Testis (tissue), 2 donors: Measurements from ENCODE around the gene SRGAP2.
"Not testable (repeated sequence)": the region's sequence is repeated elsewhere in the genome, so short reads cannot be mapped to it uniquely, and the experiment has no call there.

Experiments
- CTCF ChIP-seq, 3 experiments: fragments of 450-650 bp in 2 of 3; fragments of 200-600 bp in 1 of 3; sonication (generic) in 1 of 3; IDR thresholded peaks; one replicate each; pipeline ENCODE4 v1.5.1; 2016 to 2019; ENCODE audit warnings: antibody characterized with exemption in 3 of 3, mild to moderate bottlenecking in 2 of 3, moderate library complexity in 1 of 3
- POLR2A ChIP-seq: fragments of 450-650 bp; IDR thresholded peaks from one replicate; pipeline ENCODE4 v1.6.1; 2017; ENCODE audit warnings: antibody characterized with exemption, mild to moderate bottlenecking, moderate library complexity

- not testable (repeated sequence) for TF ChIP-seq CTCF (IDR thresholded peaks at IDR 0.05); POLR2A
Observed at GRCh38 chr1:206235190-206235589, 31.8 kb downstream of the SRGAP2 start.
